ENCODE measurements around the gene PRR33. TPM values are rescaled to one million over a fixed set of nuclear protein-coding genes. Genes with fewer than 3 reads are reported as not detected.

The PRR33 gene
- total RNA-seq, 2 experiments from 2014 or later, result 0.16 to 0.20 TPM

- Mint-ChIP-seq H3K4me1 (ENCODE audit: low read depth) (peaks cover 41% of the 10 kb centered on the region), H3K27ac (peak overlapping the region; percentile 25), H3K9me3 (peaks cover 3% of the 10 kb centered on the region), H3K4me3 (peak overlapping the region; percentile 83), H3K27me3 (peaks cover 8% of the 10 kb centered on the region), H3K36me3 (ENCODE audit: low read depth) (peaks cover 42% of the 10 kb centered on the region)
- TF ChIP-seq CTCF (IDR thresholded peaks at IDR 0.05), result no peak
- DNase-seq (no peak), ATAC-seq (no peak)
- ChIA-PET CTCF (interaction anchor here (2.7 kb wide), 1 partner anchor 24 kb away, joined by 12 read pairs; no protein-coding TSS in a partner anchor), POLR2A (interaction anchor here (0.8 to 5.7 kb wide), 5 partner anchors 10 to 49 kb away, joined by 4 to 81 read pairs (median 25); partner anchors contain the start of genes LSP1 and TNNT3)
- intact Hi-C loops (cut with micrococcal nuclease), result no loop called here
These were observed 863 bp upstream of the PRR33 start for GRCh38 chr11:1892558-1892957.

- peaks cover 42% of the 10 kb centered on the region for H3K36me3 Mint-ChIP-seq (ENCODE audit: low read depth)
- peaks cover 40% of the 10 kb centered on the region for H3K4me1 Mint-ChIP-seq (ENCODE audit: low read depth)
- DNase-seq (no peak), ATAC-seq (no peak)
- intact Hi-C loops (cut with micrococcal nuclease), result no loop called here
- CTCF ChIA-PET, result interaction anchor here (2.0 to 2.7 kb wide), 3 partner anchors 10 to 110 kb away, joined by 12 to 17 read pairs (median 12); no protein-coding TSS in a partner anchor
- no peak for TF ChIP-seq CTCF (IDR thresholded peaks at IDR 0.05)
- H3K27me3 Mint-ChIP-seq, result peaks cover 7% of the 10 kb centered on the region
- H3K27ac Mint-ChIP-seq, result no peak overlapping the region
- peaks cover 3% of the 10 kb centered on the region for H3K9me3 Mint-ChIP-seq
- peak overlapping the region; percentile 83 for H3K4me3 Mint-ChIP-seq
- POLR2A ChIA-PET, result interaction anchor here (0.8 to 5.7 kb wide), 6 partner anchors 10 to 55 kb away, joined by 4 to 81 read pairs (median 18); partner anchors contain the start of genes LSP1, MRPL23 and TNNT3
These were observed 421 bp upstream of the PRR33 start for GRCh38 chr11:1892116-1892515.

GRCh38 chr11:1890856-1891830 is 552 bp downstream of the PRR33 start:
- Mint-ChIP-seq H3K27ac (peak overlapping the region; percentile 87), H3K27me3 (no peaks in the 10 kb centered on the region), H3K36me3 (ENCODE audit: low read depth) (peaks cover 42% of the 10 kb centered on the region), H3K9me3 (peaks cover 3% of the 10 kb centered on the region), H3K4me3 (peak overlapping the region; percentile 83), H3K4me1 (ENCODE audit: low read depth) (peaks cover 37% of the 10 kb centered on the region)
- ATAC-seq (peak; percentile 1), DNase-seq (peak; percentile 48)
- POLR2A ChIA-PET, result interaction anchor here (0.7 to 5.7 kb wide), 13 partner anchors 9 to 127 kb away, joined by 3 to 81 read pairs (median 4); partner anchors contain the start of genes LSP1, MRPL23, TNNI2 and TNNT3
- CTCF ChIA-PET, result interaction anchor here (1.6 to 2.7 kb wide), 8 partner anchors 9 to 198 kb away, joined by 4 to 17 read pairs (median 8); no protein-coding TSS in a partner anchor
- intact Hi-C loops (cut with micrococcal nuclease), result no loop called here
- no peak for TF ChIP-seq CTCF (IDR thresholded peaks at IDR 0.05)

GRCh38 chr11:1889941-1890855 is 1.5 kb downstream of the PRR33 start:
- no peak for TF ChIP-seq CTCF (IDR thresholded peaks at IDR 0.05)
- Mint-ChIP-seq H3K4me3 (peak overlapping the region; percentile 83), H3K36me3 (ENCODE audit: low read depth) (peaks cover 42% of the 10 kb centered on the region), H3K4me1 (ENCODE audit: low read depth) (peaks cover 37% of the 10 kb centered on the region), H3K27me3 (no peaks in the 10 kb centered on the region), H3K9me3 (peaks cover 3% of the 10 kb centered on the region), H3K27ac (peak overlapping the region; percentile 87)
- DNase-seq, result peak; percentile 56
- intact Hi-C loops (cut with micrococcal nuclease), result loop anchor here (10.0 kb wide), 1 partner anchor 265 kb away; no protein-coding TSS in a partner anchor
- ATAC-seq, result peak; percentile 32
- ChIA-PET CTCF (interaction anchor here (1.6 to 2.7 kb wide), 8 partner anchors 8 to 197 kb away, joined by 4 to 17 read pairs (median 8); no protein-coding TSS in a partner anchor), POLR2A (interaction anchor here (0.6 to 5.7 kb wide), 18 partner anchors 9 to 128 kb away, joined by 3 to 81 read pairs (median 3); partner anchors contain the start of genes LSP1, MRPL23, SYT8 and TNNI2)

All from activated CD8-positive, alpha-beta T cell treated with anti-CD3 and anti-CD28 coated beads for 36 hours (primary cell).